SW 1271 (cell line): Measurements from ENCODE around the gene MYT1.
"Not testable (repeated sequence)": the region's sequence is repeated elsewhere in the genome, so short reads cannot be mapped to it uniquely, and the experiment has no call there.

Source experiments
- DNase-seq, 2 experiments: peaks; one replicate each; lab custom pipeline; 2025; lab: John Stamatoyannopoulos, UW

MYT1 gene

GRCh38 chr20:64231621-64232550 lies 67.6 kb downstream of the MYT1 start:
- DNase-seq = no peak

GRCh38 chr20:64232794-64233193 lies 68.5 kb downstream of the MYT1 start:
- DNase-seq = no peak

GRCh38 chr20:64233725-64234124 lies 69.5 kb downstream of the MYT1 start:
- DNase-seq = no peak

DNA sequence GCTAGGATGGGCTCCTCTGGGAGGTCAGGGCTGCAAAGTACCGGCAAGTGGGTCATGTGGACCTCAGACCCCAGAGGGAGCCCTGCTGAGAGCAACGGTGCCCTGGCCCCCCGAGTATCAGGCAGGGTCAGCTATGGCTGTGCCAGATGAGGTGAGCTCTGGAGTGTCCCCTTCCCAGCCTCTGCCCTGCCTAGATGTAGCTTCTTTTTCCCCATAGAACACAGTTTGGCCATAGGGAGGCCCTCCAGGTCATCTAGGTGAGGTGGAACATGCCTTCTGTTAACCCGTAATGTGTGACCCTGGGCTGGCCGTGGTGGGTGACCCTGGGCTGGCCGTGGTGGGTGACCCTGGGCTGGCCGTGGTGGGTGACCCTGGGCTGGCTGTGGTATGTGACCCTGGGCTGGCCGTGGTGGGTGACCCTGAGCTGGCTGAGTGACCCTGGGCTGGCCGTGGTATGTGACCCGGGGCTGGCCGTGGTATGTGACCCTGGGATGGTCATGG lies 70.1 kb downstream of the MYT1 start:
- no peak for DNase-seq

DNA sequence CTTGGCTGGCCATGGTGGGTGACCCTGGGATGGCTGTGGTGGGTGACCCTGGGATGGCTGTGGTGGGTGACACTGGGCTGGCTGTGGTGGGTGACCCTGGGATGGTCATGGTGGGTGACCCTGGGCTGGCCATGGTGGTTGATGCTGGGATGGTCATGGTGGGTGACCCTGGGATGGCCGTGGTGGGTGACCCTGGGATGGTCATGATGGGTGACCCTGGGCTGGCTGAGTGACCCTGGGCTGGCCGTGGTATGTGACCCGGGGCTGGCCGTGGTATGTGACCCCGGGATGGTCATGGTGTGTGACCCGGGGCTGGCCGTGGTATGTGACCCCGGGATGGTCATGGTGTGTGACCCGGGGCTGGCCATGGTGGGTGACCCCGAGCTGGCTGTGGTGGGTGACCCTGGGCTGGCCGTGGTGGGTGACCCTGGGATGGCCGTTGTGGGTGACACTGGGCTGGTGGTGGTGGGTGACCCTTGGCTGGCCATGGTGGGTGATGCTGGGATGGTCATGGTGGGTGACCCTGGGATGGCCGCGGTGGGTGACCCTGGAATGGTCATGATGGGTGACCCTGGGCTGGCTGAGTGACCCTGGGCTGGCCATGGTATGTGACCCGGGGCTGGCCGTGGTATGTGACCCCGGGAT lies 70.8 kb downstream of the MYT1 start:
- not testable (repeated sequence) for DNase-seq

DNA sequence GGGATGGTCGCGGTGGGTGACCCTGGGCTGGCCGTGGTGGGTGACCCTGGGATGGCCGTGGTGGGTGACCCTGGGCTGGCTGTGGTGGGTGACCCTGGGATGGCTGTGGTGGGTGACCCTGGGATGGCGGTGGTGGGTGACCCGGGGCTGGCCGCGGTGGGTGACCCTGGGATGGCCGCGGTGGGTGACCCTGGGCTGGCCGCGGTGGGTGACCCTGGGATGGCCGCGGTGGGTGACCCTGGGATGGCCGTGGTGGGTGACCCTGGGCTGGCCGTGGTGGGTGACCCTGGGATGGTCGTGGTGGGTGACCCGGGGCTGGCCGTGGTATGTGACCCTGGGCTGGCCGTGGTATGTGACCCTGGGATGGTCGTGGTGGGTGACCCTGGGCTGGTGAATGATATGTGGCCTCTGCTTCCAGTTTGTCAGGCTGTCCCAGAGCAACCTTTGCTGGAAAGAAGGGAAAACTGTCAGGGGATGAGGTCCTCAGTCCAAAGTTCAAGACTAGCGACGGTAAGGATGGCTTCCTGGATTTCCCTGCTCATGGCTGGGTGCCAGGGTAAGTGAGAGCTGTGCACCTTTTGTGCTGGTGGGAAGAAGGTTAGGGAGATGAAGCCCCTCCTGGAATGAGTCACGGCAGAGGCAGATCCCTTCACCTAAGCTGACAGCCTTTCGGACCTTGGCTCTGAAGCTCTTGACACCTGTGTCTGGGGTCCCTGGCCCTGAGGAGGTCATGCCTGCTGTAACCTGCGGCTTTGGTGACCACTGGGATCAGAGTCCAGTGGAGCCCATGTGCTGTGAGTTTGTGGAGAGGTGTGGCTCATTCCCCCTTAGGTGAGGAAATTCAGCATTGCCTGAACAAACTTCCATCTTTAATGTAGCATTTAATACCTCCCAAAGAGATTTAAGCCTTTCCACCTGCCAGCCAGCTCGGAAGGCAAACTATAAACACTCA lies 72.2 kb downstream of the MYT1 start:
- no peak for DNase-seq

DNA sequence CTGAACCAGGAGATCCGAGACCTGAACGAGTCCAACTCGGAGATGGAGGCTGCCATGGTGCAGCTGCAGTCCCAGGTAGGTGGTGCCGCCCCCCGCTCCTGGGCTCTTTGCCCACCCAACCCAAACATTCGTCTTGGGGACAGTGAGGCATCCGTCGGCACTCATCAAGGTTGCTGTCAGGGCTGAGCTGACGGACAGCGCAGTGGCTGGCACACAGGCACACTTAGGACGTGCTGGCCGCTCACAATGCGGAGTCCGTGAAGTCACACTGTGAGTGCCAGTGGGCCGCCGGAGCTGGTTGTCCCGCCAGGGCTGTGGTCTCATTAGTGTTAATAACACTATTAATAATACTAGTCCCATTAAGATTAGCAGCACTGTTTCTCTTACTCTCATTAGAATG lies 73.1 kb downstream of the MYT1 start:
- no peak for DNase-seq

GRCh38 chr20:64238115-64238825 lies 74.0 kb downstream of the MYT1 start:
- DNase-seq = no peak

DNA sequence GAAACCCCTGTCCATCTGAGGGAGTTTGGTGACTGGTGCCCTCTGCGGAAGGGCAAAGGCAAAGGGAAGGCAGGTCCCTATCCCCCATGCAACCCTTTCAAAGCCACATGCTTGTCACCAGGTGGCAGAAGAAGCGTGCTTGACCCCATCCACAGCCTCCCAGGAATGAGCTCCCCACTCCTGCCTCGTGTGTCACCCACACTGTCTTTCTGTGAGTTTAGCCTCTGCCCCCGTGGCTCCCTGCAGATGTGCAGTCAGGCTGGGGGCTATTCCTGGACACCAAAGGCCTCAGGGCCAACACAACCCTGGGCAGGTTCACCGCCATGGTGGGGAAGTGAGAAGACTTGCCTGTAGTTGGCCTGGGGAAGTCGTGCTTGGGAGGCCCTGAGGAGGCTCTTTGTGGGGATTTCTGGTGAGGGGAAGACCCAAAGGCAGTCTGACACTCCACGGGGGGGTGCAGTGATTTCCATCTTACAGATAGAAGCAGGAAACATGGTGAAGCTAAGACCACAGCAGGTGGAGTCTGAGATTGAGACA lies 74.7 kb downstream of the MYT1 start:
- DNase-seq = no peak

GRCh38 chr20:64239449-64240242 lies 75.4 kb downstream of the MYT1 start:
- no peak for DNase-seq

- no peak for DNase-seq
These were observed 76.2 kb downstream of the MYT1 start for GRCh38 chr20:64240243-64241015.

GRCh38 chr20:64241061-64241460 lies 76.8 kb downstream of the MYT1 start:
- no peak for DNase-seq

DNA sequence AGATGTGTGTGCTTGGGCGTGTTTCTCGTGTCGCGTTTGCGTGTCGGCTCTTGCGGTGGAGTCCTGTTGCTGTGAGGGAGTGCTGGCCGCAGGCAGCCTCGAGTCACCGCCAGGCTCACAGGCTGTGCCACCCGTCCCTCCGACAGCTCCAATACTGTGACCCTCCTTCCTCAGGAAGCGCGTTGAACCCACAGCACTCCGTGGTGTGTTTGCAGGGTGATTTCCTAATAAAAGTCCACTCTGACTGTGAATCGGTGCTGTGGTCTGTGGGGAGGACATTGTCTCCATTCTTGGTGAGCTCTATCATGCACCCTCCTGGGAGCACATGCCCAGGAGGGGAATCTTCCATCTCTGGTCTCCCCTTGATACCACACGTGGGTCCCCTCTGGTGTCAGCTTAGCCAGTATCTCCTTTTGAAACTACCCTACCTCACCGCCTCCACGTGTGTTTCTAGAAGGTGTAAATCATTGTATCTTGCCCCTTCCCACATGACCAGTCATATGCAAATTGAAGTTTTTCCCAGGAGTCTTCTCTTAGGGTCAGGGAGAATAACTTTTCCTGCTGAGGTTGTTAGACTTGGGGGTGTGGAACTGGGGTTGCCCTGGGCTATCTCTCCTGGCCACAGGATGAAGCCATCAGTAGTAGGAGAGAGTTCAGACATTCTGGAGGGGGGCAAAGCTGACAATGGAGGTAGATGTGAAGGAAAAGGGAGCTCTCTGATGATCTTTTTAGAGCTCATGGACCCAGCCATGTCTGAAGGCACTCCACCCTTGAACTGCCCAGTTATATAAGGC lies 77.9 kb downstream of the MYT1 start:
- no peak for DNase-seq

DNA sequence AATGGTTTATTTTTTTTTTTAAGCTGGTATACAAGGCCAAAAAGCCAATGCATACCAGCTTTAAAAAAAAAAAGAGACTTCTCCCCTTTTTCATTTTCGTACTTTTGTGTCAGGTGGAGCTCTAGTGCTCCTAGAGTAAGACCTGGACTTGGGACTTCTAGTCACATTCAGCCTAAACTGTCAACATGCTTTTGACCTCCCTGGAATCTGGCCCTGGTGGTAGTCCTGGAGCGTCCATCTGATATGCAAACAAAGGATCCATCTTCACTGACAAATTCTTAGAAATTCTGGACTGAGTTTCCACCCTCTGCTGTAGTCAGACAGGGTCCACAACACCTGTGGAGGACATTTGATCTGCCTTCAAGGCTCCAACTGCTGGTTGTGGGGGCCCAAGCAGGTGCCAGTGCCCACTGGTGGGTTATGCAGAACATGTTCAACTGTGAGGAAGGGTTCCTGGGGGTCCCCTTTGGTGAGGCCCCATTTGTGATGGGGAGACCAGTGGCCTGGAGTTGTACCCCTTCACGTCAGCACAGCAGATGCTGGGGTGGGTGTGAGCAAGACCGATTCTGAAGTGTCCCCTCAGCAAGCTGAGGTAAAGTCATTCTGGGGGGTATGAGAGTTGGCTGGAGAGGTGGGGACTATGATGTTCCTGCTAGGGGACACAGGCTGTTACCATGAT lies 78.7 kb downstream of the MYT1 start:
- no peak for DNase-seq

GRCh38 chr20:64244281-64244805 lies 80.1 kb downstream of the MYT1 start:
- no peak for DNase-seq

DNA sequence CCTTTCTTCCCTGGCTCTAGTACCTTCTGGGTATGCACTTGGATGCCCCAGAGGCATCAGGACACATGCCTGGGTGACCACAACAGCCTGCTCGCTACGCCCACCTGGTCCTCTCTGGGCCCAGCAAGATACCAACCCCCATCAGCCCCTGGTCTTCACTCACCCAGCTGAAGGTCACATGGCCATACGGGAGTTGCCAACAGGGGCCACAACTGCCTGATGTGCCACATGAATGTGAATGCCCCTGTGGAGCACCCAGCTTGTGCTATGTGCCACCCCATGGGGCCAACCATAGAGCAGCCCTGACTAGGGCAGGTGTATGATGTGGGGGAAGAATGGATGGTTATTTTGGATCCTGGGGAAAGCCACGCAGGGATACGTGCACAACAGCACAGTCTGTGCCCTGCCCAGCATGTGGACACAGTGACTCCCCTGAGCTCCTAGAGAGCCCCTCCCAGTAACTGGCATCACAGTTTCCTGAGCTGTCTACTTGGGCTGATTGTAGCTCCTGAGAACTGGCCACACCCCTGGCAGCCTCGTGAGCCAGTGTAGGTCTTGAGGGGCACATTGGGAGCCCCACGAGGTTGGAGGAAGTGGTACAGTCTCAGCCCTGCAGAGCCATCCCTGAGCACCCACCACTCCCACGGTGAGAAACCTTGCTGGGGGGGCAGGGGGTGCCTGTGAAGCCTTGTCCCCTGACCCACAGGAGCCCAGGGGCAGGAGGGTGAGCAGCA lies 80.8 kb downstream of the MYT1 start:
- DNase-seq = no peak
